CD14-positive monocyte (primary cell): Measurements from ENCODE around the gene TUSC2. TPM values are rescaled to one million over a fixed set of nuclear protein-coding genes. Genes with fewer than 3 reads are reported as not detected.
A peak's percentile ranks its signal among the peaks of the same experiment; 100 is the strongest.

ENCODE experiments used
- DNase-seq, 3 donors: peaks; one replicate each; pipeline ENCODE4 v3.0.0-alpha.2; 2011 to 2022
- H2AFZ ChIP-seq: 2 replicates; pipeline ENCODE4 v1.6.0; 2012; ENCODE audit warnings: mild to moderate bottlenecking, low read depth, low read length, inconsistent platforms; ENCODE audit not compliant: insufficient read depth, poor library complexity, severe bottlenecking
- H3K27ac ChIP-seq, 2 donors: 1 replicate in 1 of 2; 2 replicates in 1 of 2; pipeline ENCODE4 v1.5.1; 2012 to 2013; ENCODE audit warnings: low read length in 2 of 2, control low read depth in 1 of 2, inconsistent platforms in 1 of 2, low read depth in 1 of 2, mild to moderate bottlenecking in 1 of 2
- H3K27me3 ChIP-seq, 2 donors: one replicate each; pipeline versions ENCODE4 v1.6.0 to v1.6.1; 2011 to 2013; ENCODE audit warnings: low read length in 2 of 2; ENCODE audit not compliant: control insufficient read depth in 2 of 2, insufficient read depth in 2 of 2
- H3K36me3 ChIP-seq, 2 donors: replicated peaks in 1 of 2; 1 replicate in 1 of 2; 2 replicates in 1 of 2; pipeline versions ENCODE4 v1.5.1 to v1.6.1; 2012 to 2013; ENCODE audit warnings: low read length in 2 of 2, control low read depth in 1 of 2, inconsistent platforms in 1 of 2, mild to moderate bottlenecking in 1 of 2; ENCODE audit not compliant: insufficient read depth in 2 of 2, control insufficient read depth in 1 of 2
- H3K4me1 ChIP-seq, 2 donors: 1 replicate in 1 of 2; 2 replicates in 1 of 2; pipeline versions ENCODE4 v1.5.1 to v1.6.1; 2012 to 2013; ENCODE audit warnings: low read length in 2 of 2, control low read depth in 1 of 2, inconsistent platforms in 1 of 2, mild to moderate bottlenecking in 1 of 2, moderate library complexity in 1 of 2; ENCODE audit not compliant: insufficient read depth in 2 of 2, control insufficient read depth in 1 of 2
- H3K4me2 ChIP-seq: replicated peaks from 2 replicates; pipeline ENCODE3; 2012; ENCODE audit warnings: low read length, moderate library complexity, mild to moderate bottlenecking; ENCODE audit not compliant: poor library complexity, severe bottlenecking; ENCODE audit errors: extremely low read depth
- H3K4me3 ChIP-seq, 3 experiments: fragments of 200-600 bp in 1 of 3; sonication (generic) in 1 of 3; replicated peaks in 1 of 3; 1 replicate in 2 of 3; 2 replicates in 1 of 3; pipeline ENCODE4 v1.5.1; 2011 to 2013; ENCODE audit warnings: low read length in 3 of 3, mild to moderate bottlenecking in 3 of 3, control low read depth in 2 of 3, low read depth in 2 of 3, inconsistent platforms in 1 of 3, moderate library complexity in 1 of 3
- H3K79me2 ChIP-seq: 2 replicates; pipeline ENCODE4 v1.6.0; 2012; ENCODE audit warnings: mild to moderate bottlenecking, control low read depth, inconsistent platforms, low read length, moderate library complexity; ENCODE audit not compliant: insufficient read depth
- H3K9ac ChIP-seq: 2 replicates; pipeline ENCODE4 v1.6.0; 2017; ENCODE audit warnings: low read length, mild to moderate bottlenecking; ENCODE audit not compliant: insufficient read depth, poor library complexity, severe bottlenecking
- H3K9me3 ChIP-seq, 2 donors: replicated peaks in 1 of 2; 1 replicate in 1 of 2; 2 replicates in 1 of 2; pipeline versions ENCODE4 v1.5.1 to v1.6.1; 2012 to 2013; ENCODE audit warnings: low read length in 2 of 2, control low read depth in 1 of 2; ENCODE audit not compliant: control insufficient read depth in 1 of 2, insufficient read depth in 1 of 2
- H4K20me1 ChIP-seq: 2 replicates; pipeline ENCODE4 v1.6.0; 2012; ENCODE audit warnings: mild to moderate bottlenecking, low read length, control low read depth, moderate library complexity; ENCODE audit not compliant: insufficient read depth
- H3K27ac Mint-ChIP-seq, 7 donors: one replicate each; pipeline ENCODE4 v1.8.0; 2020; ENCODE audit warnings: mild to moderate bottlenecking in 7 of 7, mixed read lengths in 7 of 7, moderate library complexity in 6 of 7, inconsistent platforms in 2 of 7
- H3K27me3 Mint-ChIP-seq, 3 donors: one replicate each; pipeline ENCODE4 v1.8.0; 2021 to 2022; ENCODE audit warnings: low read depth in 3 of 3, mild to moderate bottlenecking in 3 of 3, mixed read lengths in 3 of 3, moderate library complexity in 3 of 3, inconsistent platforms in 1 of 3
- H3K36me3 Mint-ChIP-seq, 2 donors: one replicate each; pipeline ENCODE4 v1.8.0; 2020; ENCODE audit warnings: mixed read lengths in 2 of 2, inconsistent platforms in 1 of 2, mild to moderate bottlenecking in 1 of 2
- H3K4me1 Mint-ChIP-seq: one replicate; pipeline ENCODE4 v1.8.0; 2020; ENCODE audit warnings: mild to moderate bottlenecking, mixed read lengths
- H3K4me3 Mint-ChIP-seq, 2 donors: one replicate each; pipeline ENCODE4 v1.8.0; 2020; ENCODE audit warnings: mild to moderate bottlenecking in 2 of 2, mixed read lengths in 2 of 2, moderate library complexity in 1 of 2
- H3K9me3 Mint-ChIP-seq, 7 donors: one replicate each; pipeline ENCODE4 v1.8.0; 2020 to 2022; ENCODE audit warnings: mixed read lengths in 7 of 7, mild to moderate bottlenecking in 6 of 7, moderate library complexity in 6 of 7, inconsistent platforms in 2 of 7
- WGBS: methylation state at CpG from one replicate; pipeline ENCODE4 v1.1.5; 2013; ENCODE audit warnings: missing lambda C conversion rate; ENCODE audit not compliant: insufficient coverage; 5-methylcytosine and 5-hydroxymethylcytosine counted together
- intact Hi-C, 2 donors: fragments of 100-400 bp; cut with micrococcal nuclease; formaldehyde crosslinking; loops; one replicate each; pipeline versions ENCODE4 v1.15.0 to v1.15.1; 2023
- polyA plus RNA-seq, 3 donors: library from polyadenylated mRNA; depleted of rRNA in 1 of 3; unstranded in 2 of 3; stranded (reverse) in 1 of 3; fragments of 300-500 nt in 2 of 3; fragments of >200 nt in 1 of 3; fragmentation: Illumina TruSeq in 2 of 3; gene quantifications; 1 replicate in 2 of 3; 2 replicates in 1 of 3; pipeline ENCODE4 v1.2.3, GENCODE V29; 2012 to 2021
- TF ChIP-seq, protein P1 (sequence below): fragments of 200-600 bp; IDR thresholded peaks from one replicate; pipeline ENCODE4 v1.8.0; 2022; ENCODE audit warnings: antibody characterized with exemption, mild to moderate bottlenecking

Gene TUSC2
- polyA plus RNA-seq, 3 donors: 22.6 to 55.7 (median 47.0) TPM

DNA sequence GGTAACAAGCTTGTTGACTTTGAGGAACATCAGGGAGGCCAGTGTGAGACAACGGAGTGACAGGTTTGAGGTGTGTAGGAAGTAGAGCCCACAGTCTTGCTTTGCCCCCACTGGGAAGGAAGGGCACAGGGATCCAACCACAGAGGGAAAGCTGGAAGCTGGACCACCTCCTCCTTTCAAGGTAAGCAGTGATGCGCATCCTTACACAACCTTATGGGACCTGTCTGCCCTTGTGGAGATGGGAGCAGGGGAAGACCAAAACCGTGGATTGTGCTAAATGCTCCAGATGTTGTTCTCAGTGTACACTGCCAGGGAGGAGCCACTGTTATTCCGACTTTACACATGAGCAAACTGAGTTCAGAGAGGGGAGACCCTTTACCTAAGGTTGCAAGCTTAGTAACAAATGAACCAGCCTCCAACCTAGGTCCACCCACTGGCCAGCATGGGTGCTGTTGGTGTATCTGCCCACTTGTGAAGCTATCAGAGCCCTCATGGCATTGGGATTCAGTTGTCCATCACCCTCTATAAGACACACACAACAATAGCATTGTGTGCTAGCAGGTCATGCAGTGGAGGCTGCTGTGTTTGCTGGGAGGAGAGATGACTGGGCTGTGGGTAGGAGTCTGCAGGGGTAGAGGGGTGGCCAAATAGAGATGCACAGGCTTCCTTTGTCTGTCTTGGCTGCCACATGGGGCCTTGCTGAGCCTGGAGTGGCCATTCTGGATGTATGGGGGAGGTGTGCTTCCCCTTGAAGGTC is 49.7 kb downstream of the TUSC2 start:
- Mint-ChIP-seq H3K27ac (peak overlapping the region in 1 of 7 donors; percentile 1), H3K27me3 (peaks cover 42 to 57% (median 51%) of the 10 kb centered on the region in 3 donors), H3K36me3 (peaks cover 6 to 8% of the 10 kb centered on the region in 2 donors), H3K9me3 (peaks cover 0 to 18% (median 11%) of the 10 kb centered on the region in 7 donors), H3K4me3 (peak overlapping the region in 1 of 2 donors; percentile 65), H3K4me1 (peaks cover 22% of the 10 kb centered on the region)
- Histone ChIP-seq H3K36me3 (no peaks in the 10 kb centered on the region), H4K20me1 (no peaks in the 10 kb centered on the region), H3K27ac (no peak overlapping the region), H3K9me3 (peaks cover 3 to 11% of the 10 kb centered on the region in 2 donors), H3K4me1 (peaks cover 12 to 28% of the 10 kb centered on the region in 2 donors), H3K79me2 (no peaks in the 10 kb centered on the region), H3K9ac (no peak overlapping the region), H2AFZ (no peak overlapping the region), H3K4me3 (no peak overlapping the region), H3K27me3 (peaks cover 24 to 47% of the 10 kb centered on the region in 2 donors), H3K4me2 (no peak overlapping the region)
- intact Hi-C loops: no loop called here
- WGBS: 93% methylated on average over 2 of the region's 4 CpGs
- DNase-seq: no peak
- TF ChIP-seq, protein P1, sequence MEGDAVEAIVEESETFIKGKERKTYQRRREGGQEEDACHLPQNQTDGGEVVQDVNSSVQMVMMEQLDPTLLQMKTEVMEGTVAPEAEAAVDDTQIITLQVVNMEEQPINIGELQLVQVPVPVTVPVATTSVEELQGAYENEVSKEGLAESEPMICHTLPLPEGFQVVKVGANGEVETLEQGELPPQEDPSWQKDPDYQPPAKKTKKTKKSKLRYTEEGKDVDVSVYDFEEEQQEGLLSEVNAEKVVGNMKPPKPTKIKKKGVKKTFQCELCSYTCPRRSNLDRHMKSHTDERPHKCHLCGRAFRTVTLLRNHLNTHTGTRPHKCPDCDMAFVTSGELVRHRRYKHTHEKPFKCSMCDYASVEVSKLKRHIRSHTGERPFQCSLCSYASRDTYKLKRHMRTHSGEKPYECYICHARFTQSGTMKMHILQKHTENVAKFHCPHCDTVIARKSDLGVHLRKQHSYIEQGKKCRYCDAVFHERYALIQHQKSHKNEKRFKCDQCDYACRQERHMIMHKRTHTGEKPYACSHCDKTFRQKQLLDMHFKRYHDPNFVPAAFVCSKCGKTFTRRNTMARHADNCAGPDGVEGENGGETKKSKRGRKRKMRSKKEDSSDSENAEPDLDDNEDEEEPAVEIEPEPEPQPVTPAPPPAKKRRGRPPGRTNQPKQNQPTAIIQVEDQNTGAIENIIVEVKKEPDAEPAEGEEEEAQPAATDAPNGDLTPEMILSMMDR: no peak

DNA sequence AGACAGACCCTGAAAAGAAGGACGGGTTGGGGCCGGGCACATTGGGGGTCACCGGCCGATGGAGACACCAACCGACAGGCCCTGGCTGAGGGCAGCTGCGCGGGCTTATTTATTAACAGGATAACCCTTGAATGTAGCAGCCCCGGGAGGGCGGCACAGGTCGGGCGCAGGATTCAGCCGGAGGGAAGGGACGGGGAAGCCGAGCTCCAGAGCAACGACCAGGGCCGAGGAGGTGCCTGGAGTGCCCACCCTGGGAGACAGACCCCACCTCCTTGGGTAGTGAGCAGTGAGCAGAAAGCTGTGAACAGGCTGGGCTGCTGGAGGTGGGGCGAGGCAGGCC is 51.3 kb downstream of the TUSC2 start:
- no peaks in the 10 kb centered on the region for H3K36me3 ChIP-seq
- H3K4me3 ChIP-seq: no peak overlapping the region
- H3K9me3 ChIP-seq: peaks cover 3 to 11% of the 10 kb centered on the region in 2 donors
- H3K9ac ChIP-seq: no peak overlapping the region
- TF ChIP-seq, protein P1: no peak
- H3K27ac ChIP-seq: no peak overlapping the region
- WGBS: 70% methylated on average over 16 of the region's 17 CpGs
- no peak overlapping the region for H2AFZ ChIP-seq
- Mint-ChIP-seq H3K27ac (no peak overlapping the region), H3K4me1 (peaks cover 26% of the 10 kb centered on the region), H3K4me3 (peak overlapping the region in 1 of 2 donors; percentile 65), H3K9me3 (peaks cover 0 to 18% (median 13%) of the 10 kb centered on the region in 7 donors), H3K36me3 (peaks cover 6 to 8% of the 10 kb centered on the region in 2 donors), H3K27me3 (peaks cover 42 to 62% (median 57%) of the 10 kb centered on the region in 3 donors)
- no peaks in the 10 kb centered on the region for H4K20me1 ChIP-seq
- DNase-seq: no peak
- H3K4me1 ChIP-seq: peaks cover 16 to 34% of the 10 kb centered on the region in 2 donors
- H3K4me2 ChIP-seq: no peak overlapping the region
- no peaks in the 10 kb centered on the region for H3K79me2 ChIP-seq
- H3K27me3 ChIP-seq: peaks cover 24 to 50% of the 10 kb centered on the region in 2 donors
- intact Hi-C loops: no loop called here
